HG03442 (cell line): ENCODE results near the gene CPZ.
"Not testable (repeated sequence)": the region's sequence is repeated elsewhere in the genome, so short reads cannot be mapped to it uniquely, and the experiment has no call there.

Experiments used
- ATAC-seq: cut with Tn5 transposase; IDR thresholded peaks from one replicate; pipeline ENCODE4 v1.9.1; 2021; ENCODE audit warnings: mild to moderate bottlenecking, moderate library complexity; ENCODE audit not compliant: unreplicated experiment

CPZ gene

GRCh38 chr4:8634773-8635172, 42.2 kb downstream of the CPZ start:
- ATAC-seq, result not testable (repeated sequence)

GRCh38 chr4:8635897-8636554, 43.5 kb downstream of the CPZ start:
- not testable (repeated sequence) for ATAC-seq

DNA sequence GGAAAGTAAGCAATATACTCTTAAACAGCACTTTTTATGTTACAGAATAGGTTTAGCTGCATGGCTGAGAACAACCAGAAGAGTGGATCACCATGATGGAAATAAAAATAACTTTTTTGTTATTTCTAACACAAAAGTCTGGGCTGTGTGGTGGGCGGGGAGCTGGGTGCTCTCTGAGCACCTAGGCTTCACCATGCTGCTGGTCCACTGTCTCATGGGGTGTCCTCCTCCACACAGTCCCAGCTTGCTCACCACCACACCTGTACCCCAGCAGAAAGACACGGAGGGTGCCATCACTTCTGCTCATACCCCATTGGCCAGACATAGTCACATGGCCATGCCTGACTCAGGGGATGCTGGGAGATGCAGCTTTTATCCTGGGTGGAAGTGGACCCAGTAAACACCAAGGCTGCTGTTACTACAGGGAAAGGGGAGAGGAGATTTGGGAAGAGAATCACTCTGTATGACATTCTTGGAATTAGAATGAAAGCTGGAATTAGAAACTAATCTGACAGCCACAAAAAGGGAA, 45.0 kb downstream of the CPZ start:
- ATAC-seq, result no peak

GRCh38 chr4:8639021-8639420, 46.5 kb downstream of the CPZ start:
- ATAC-seq, result no peak

DNA sequence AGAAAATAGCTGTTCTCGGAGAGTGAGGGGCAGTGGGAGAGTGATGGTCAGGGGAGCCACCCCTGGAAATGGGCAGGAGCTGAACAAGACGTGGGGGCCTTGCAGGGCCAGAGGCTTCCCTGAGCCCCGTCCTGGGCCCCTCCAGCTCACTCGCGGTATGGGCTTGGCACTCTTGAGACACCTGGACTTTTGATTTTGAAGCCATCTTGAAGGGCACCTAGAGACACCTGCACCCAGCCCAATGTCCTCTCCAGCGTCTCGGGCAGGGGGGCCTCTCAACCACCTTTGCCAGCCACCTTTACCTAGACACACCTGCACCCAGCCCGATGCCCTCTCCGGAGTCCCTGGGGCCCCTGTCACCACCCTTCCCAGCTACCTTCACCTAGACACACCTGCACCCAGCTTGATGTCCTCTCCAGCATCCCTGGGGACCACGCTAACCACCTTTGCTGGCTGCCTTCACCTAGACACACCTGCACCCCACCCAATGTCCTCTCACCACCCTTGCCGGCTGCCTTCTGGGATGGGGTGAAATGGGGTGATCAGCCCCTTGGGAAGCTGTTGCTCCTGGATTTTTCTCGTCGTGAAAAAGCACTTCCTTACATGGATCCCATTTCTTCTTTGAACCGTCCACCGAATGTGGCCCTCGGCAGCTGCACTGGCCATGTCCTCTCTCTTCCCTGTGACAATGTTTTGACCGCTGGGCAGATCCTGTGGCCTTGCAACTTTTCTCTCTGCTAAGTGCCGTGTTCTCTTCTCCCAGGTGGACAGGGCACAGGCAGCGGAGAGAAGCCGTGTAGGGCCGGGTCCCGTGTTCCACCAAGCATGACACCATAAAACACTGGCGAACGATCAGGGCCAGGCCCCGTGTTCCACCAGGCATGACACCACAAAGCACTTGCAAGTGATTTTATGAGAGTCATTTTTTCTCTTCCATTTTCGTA, 47.5 kb downstream of the CPZ start:
- no peak for ATAC-seq

DNA sequence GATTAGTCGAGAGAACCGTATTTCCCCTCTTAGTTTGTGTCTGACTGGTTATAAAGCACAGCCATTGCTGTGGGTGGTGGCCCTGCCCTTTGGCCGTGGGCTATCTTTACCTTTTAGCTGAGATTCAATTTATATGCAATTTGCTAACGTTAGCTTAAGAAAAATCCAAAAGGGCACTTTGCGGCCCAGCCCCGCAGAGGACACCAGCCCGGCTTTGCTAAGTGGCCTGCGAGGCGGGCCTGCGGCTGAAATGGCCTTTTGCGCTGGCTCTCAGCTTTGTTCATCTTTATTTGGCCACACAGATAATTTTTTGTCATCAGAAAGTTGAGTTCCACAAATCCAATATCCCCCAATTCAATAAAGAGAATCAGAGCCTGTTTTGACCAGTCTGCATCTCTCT, 48.3 kb downstream of the CPZ start:
- ATAC-seq, result no peak

- ATAC-seq, result no peak
These were observed 48.7 kb downstream of the CPZ start for GRCh38 chr4:8641256-8641655.

DNA sequence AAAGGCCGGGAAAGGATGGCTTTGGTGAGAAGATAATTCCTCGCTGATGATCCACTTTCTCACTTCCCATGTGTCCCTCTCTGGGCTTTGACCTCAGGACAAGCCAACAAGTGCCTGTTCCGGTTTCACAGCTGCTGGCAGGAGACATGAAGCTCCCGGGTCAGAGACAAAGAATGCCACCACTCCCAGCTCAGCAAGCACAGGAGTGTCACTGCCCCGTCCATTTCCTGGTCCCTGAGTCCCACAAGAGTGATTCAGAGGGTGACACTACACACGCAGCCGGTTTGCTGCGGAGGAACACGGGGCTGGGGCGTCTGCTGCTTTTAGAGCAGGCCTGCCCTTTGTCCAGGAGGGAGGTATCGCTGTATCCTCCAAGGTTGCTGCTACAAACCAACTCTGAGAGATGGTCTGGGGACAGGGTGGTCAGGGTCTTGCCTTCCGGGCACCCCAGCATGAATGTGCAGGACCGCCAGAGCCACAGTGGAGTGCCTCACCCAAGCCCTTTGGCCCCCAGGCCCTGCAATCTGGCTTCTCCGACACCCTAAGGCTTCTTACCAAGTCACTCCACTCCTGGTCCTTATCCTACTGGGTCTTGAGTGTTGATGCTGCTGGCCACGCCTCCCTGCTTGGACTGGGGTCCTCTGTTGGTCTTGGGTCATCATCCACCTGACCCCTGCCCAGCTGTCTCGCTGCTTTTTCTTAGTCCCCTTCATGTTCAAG, 49.5 kb downstream of the CPZ start:
- ATAC-seq, result no peak

DNA sequence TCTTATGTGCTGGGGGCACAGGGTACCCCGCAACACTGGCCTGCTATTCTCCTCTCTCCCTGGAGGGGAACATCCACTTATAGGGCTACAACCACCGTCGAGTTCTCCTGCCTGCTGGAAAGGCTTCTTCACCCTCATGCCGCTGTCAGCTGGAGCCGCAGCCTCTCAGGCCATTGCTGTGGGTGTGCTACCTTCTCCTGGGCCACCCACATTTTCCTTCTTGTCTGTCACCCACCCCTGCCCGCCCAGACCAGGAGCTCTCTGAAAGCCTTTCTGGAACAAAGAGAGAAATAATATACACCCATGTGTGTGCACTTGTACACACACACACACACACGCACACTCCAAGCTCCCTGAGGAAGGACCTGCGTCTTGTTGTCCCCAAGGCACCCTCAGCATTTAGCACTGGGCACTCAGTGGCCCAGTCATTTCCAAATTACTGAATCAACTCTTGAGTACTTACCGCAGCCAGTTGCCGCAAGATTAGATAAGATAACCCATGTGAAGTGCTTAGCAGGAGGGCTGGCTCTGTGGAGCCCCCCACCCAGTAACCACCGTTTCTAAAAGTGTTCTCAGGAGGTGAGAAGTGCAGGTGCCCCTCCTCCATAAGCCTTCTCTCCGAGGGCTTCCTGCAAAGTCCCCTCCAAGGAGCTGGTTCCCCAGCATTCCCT, 50.2 kb downstream of the CPZ start:
- no peak for ATAC-seq

DNA sequence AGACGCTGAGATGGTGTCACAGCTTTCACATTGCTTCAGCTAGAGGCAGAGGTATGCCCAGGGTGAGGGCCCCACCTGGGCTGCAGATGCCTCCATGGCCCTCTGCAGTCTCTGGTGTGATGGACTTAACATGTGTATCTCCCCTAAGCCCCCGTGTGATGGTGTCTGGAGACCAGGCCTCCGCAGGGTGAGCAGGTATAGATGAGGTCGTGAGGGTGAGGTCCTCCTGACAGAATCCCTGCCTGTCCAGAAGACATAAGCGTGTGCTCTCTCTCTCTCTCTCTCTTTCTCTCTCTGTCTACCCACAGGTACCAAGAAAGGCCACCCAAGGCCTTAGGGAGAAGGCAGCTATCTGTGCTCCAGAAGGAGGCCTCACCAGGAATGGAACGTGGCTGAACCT, 50.9 kb downstream of the CPZ start:
- ATAC-seq, result no peak

GRCh38 chr4:8643986-8644385, 51.4 kb downstream of the CPZ start:
- no peak for ATAC-seq

GRCh38 chr4:8644461-8644891, 51.9 kb downstream of the CPZ start:
- no peak for ATAC-seq

DNA sequence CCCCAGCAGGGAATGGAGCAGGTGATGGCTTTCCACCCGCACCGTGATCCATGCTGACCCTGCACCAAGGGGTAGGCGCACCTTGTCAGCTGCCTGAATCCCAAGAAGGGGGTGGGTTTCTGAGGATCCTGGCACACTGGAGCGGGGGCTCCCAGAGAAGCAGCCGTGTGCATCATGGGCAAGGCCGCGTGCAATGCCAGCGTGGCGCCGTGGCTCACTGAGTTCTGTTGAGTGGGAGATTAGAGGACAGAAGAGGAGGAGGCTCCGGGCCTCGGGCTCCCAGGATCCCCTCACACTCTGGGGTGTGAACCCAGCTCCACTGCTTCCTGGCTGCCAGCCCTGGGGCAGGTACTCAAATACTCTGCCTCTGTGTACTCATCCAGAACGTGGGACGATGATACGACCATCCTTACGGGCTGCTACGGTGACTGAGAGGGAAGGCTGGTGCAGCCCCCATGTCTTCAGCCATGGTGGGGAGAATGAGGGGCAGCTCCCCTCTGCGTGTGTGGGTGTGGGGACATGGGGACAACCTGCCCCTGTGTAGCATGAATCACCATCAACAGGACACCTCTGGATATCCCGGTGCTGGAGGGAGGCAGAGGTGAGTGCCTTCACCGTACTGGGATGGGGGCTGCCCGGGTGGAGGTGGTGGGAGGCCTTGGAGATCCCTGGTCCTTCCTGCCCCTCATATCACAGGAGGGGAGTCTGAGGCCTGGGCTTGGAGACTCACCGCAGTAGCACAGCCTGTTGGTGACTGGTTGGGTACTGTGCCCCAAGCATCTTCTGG, 52.6 kb downstream of the CPZ start:
- no peak for ATAC-seq

DNA sequence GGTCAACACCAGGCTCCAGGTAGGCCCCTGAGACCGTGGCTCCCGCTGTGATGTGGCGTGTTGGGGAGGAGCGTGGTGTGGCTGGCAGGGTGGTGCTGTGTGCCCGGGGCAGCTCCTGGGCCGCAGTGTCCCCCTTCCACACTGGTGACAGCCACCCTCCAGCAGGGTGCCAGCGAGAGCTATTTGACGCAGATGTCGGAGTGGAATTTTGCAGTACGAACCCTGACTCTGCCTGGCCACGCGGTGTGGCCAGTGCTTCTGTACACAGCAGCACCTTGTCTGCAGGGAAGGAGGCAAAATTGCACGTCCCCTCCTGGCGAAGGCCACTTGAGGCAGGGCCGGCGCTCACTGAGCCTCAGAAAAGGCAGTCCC, 53.2 kb downstream of the CPZ start:
- ATAC-seq, result no peak

DNA sequence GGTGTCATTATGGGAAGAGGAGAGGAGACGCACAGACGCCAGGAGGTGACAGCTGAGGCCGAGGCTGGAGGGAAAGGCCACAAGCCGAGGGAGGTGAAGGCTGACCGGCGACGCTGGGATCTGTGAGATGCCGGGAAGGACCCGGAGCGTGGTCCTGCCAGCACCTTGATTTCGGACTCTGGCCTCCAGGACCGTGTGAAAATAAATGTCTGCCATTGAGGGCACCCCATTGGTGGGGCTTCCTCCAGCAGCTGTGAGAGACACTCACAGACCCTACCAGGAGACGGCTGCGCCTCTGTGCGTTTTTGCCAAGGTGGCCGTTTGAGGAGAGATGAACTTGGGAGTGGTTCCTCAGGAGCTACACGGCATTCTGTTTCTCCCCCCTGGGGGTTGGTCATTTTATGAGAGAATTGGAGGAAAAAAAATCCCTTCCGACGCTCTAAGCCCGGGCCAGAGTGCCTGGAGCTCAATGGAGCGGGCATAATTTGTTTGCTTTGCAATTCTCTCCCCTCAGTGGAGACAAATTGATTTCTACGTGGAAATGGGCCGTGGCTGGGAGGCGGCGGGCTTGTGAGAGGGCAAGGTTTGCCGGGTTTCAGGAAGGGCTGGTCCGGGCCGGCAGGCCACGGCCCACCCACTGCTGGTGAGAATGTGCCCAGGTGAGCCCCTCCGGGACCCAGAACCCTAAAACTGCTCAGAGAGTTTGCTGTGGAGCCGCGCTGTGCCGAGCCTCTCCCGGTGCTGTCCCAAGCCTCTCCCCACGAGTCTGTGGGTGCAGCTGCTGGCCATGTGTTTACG, 53.9 kb downstream of the CPZ start:
- no peak for ATAC-seq

DNA sequence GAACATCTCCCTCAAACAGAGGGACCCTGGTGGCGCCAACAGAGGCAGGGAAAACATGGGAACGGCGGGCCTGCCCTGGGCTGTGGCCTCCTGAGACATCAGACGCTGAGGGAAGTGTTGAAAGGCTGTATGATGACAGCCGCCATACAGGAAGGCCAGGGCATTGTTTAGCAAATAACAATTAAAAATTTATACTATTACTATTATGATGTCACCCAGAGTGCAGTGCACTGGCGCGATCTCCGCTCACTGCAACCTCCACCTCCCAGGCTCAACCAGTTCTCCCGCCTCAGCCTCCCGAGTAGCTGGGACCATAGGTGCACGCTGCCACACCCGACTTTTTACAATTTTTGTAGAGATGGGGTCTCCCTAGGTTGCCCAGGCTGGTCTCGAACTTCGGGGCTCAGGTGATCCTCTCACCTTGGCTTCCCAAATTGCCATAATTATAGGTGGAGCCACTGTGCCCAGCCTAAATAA, 54.6 kb downstream of the CPZ start:
- ATAC-seq, result no peak

- no peak for ATAC-seq
These were observed 55.1 kb downstream of the CPZ start for GRCh38 chr4:8647626-8648025.

GRCh38 chr4:8648296-8648695, 55.7 kb downstream of the CPZ start:
- ATAC-seq, result no peak
